Astrocyte of the cerebellum (primary cell): ENCODE measurements around the gene PDE2A.

ENCODE experiments used
- DNase-seq: peaks from one replicate; pipeline ENCODE4 v3.0.0-alpha.2; 2011; ENCODE audit warnings: low read depth
- H3K4me3 ChIP-seq: 2 replicates; pipeline ENCODE4 v1.5.1; 2011; ENCODE audit warnings: mild to moderate bottlenecking, low read depth, low read length, moderate library complexity
- CTCF ChIP-seq: IDR thresholded peaks from 2 replicates; pipeline ENCODE4 v1.5.1; 2012; ENCODE audit warnings: low read length, low read depth, moderate library complexity, mild to moderate bottlenecking; ENCODE audit errors: missing control alignments
- in situ Hi-C: cut with HindIII; loops from 2 replicates; pipeline ENCODE4 v1.10.0; 2017; ENCODE audit warnings: low sequenced_read_pairs

The PDE2A gene

GRCh38 chr11:72695354-72695753 is 21.1 kb upstream of the PDE2A start:
- H3K4me3 ChIP-seq: no peak overlapping the region
- no peak for TF ChIP-seq CTCF
- no peak for DNase-seq
- in situ Hi-C loops: no loop called here

- no peak overlapping the region for H3K4me3 ChIP-seq
- DNase-seq: no peak
- no peak for TF ChIP-seq CTCF
- in situ Hi-C loops: loop anchor here (5.0 kb wide), 1 partner anchor 59 kb away; the partner anchor contains the start of gene ARAP1
Observed at GRCh38 chr11:72693271-72693968, 19.2 kb upstream of the PDE2A start.

GRCh38 chr11:72692498-72693237 is 18.4 kb upstream of the PDE2A start:
- TF ChIP-seq CTCF: no peak

GRCh38 chr11:72690166-72690565 is 15.9 kb upstream of the PDE2A start:
- DNase-seq: no peak
- H3K4me3 ChIP-seq: no peak overlapping the region
- in situ Hi-C loops: loop anchor here (5.0 kb wide), 1 partner anchor 62 kb away; the partner anchor contains the start of gene ARAP1
- no peak for TF ChIP-seq CTCF

More at GRCh38 chr11:72692498-72693237, 18.4 kb upstream of the PDE2A start:
- in situ Hi-C loops: loop anchor here (5.0 kb wide), 1 partner anchor 60 kb away; the partner anchor contains the start of gene ARAP1
- no peak for DNase-seq
- H3K4me3 ChIP-seq: no peak overlapping the region

- in situ Hi-C loops: no loop called here
- TF ChIP-seq CTCF: no peak
- no peak for DNase-seq
- no peak overlapping the region for H3K4me3 ChIP-seq
Observed at GRCh38 chr11:72688929-72689328, 14.7 kb upstream of the PDE2A start.

GRCh38 chr11:72688486-72688885 is 14.3 kb upstream of the PDE2A start:
- H3K4me3 ChIP-seq: no peak overlapping the region
- DNase-seq: no peak
- no peak for TF ChIP-seq CTCF
- in situ Hi-C loops: no loop called here
